SK-N-SH treated with all-trans-retinoic acid at 6 μM for 48 hours (cell line): Measurements from ENCODE around the gene SYNDIG1.

ENCODE experiments used
- ATAC-seq: fragments of 200-7000 bp; cut with Tn5 transposase; 3 replicates; pipeline ENCODE4 v1.9.1; 2020; ENCODE audit warnings: mild to moderate bottlenecking, moderate library complexity
- ARNTL ChIP-seq: fragments of 450-650 bp; formaldehyde crosslinking; IDR thresholded peaks from 2 replicates; pipeline ENCODE4 v1.5.0; 2020; ENCODE audit warnings: low read depth, mild to moderate bottlenecking, moderate library complexity, borderline replicate concordance
- BACH2 ChIP-seq: fragments of 250-450 bp; sonication (Bioruptor Pico); IDR thresholded peaks from 2 replicates; pipeline ENCODE4 v1.9.0; 2021; ENCODE audit warnings: mild to moderate bottlenecking, borderline replicate concordance
- CREB5 ChIP-seq: fragments of 250-450 bp; sonication (Bioruptor Pico); IDR thresholded peaks from 2 replicates; pipeline ENCODE4 v1.5.1; 2020; ENCODE audit warnings: low read depth, mild to moderate bottlenecking, moderate library complexity
- ESRRG ChIP-seq: fragments of 250-450 bp; sonication (Bioruptor Pico); IDR thresholded peaks from 2 replicates; pipeline ENCODE4 v1.6.1; 2021; ENCODE audit warnings: mild to moderate bottlenecking
- GLIS3 ChIP-seq: fragments of 250-450 bp; sonication (Bioruptor Pico); IDR thresholded peaks from 2 replicates; pipeline ENCODE4 v1.5.0; 2020; ENCODE audit warnings: mild to moderate bottlenecking, moderate library complexity
- PATZ1 ChIP-seq: fragments of 250-450 bp; sonication (Bioruptor Pico); IDR thresholded peaks from 2 replicates; pipeline ENCODE4 v1.8.0; 2020; ENCODE audit warnings: mild to moderate bottlenecking, moderate library complexity, borderline replicate concordance
- POU6F1 ChIP-seq: fragments of 250-450 bp; sonication (Bioruptor Pico); IDR thresholded peaks from 2 replicates; pipeline ENCODE4 v1.8.0; 2021; ENCODE audit warnings: low read depth, mild to moderate bottlenecking, moderate library complexity, borderline replicate concordance
- PPARA ChIP-seq: fragments of 250-450 bp; sonication (Bioruptor Pico); IDR thresholded peaks from 2 replicates; pipeline ENCODE4 v1.5.0; 2020; ENCODE audit warnings: mild to moderate bottlenecking, borderline replicate concordance
- RARB ChIP-seq: fragments of 250-450 bp; sonication (Bioruptor Pico); IDR thresholded peaks from 2 replicates; pipeline ENCODE4 v1.8.0; 2021; ENCODE audit warnings: mild to moderate bottlenecking, moderate library complexity
- TCF4 ChIP-seq: fragments of 250-450 bp; sonication (Bioruptor Pico); IDR thresholded peaks from 2 replicates; pipeline ENCODE4 v1.8.0; 2021; ENCODE audit warnings: mild to moderate bottlenecking, moderate library complexity, borderline replicate concordance
- TOX ChIP-seq: fragments of 250-450 bp; sonication (Bioruptor Pico); IDR thresholded peaks from 2 replicates; pipeline ENCODE4 v1.8.0; 2021; ENCODE audit warnings: mild to moderate bottlenecking, moderate library complexity, borderline replicate concordance
- ZC3H10 ChIP-seq: fragments of 250-450 bp; sonication (Bioruptor Pico); IDR thresholded peaks from 2 replicates; pipeline ENCODE4 v1.5.1; 2021; ENCODE audit warnings: mild to moderate bottlenecking, moderate library complexity
- ZFP3 ChIP-seq: fragments of 250-450 bp; sonication (Bioruptor Pico); IDR thresholded peaks from 2 replicates; pipeline ENCODE4 v1.5.0; 2020; ENCODE audit warnings: mild to moderate bottlenecking, moderate library complexity
- ZFP30 ChIP-seq: fragments of 450-650 bp; formaldehyde crosslinking; IDR thresholded peaks from 2 replicates; pipeline ENCODE4 v1.5.0; 2022; ENCODE audit warnings: mild to moderate bottlenecking, moderate library complexity
- ZNF70 ChIP-seq: fragments of 450-650 bp; formaldehyde crosslinking; IDR thresholded peaks from 2 replicates; pipeline ENCODE4 v1.5.0; 2020; ENCODE audit warnings: mild to moderate bottlenecking, moderate library complexity
- ZNF8 ChIP-seq: fragments of 450-650 bp; formaldehyde crosslinking; IDR thresholded peaks from 2 replicates; pipeline ENCODE4 v1.5.0; 2020; ENCODE audit warnings: mild to moderate bottlenecking, moderate library complexity
- TF ChIP-seq, protein P1 (sequence below): fragments of 250-450 bp; sonication (Bioruptor Pico); IDR thresholded peaks from 2 replicates; pipeline ENCODE4 v1.5.1; 2021; ENCODE audit warnings: mild to moderate bottlenecking, moderate library complexity
- TF ChIP-seq, protein P2 (sequence below): fragments of 250-450 bp; sonication (Bioruptor Pico); IDR thresholded peaks from 2 replicates; pipeline ENCODE4 v1.5.0; 2020; ENCODE audit warnings: mild to moderate bottlenecking, moderate library complexity

The SYNDIG1 gene

GRCh38 chr20:24451428-24451827 is 18.0 kb upstream of the SYNDIG1 start:
- TF ChIP-seq ZNF70 (CRISPR knock-in tag), result no peak
- no peak for TF ChIP-seq ESRRG (CRISPR knock-in tag)
- TF ChIP-seq, protein P1, sequence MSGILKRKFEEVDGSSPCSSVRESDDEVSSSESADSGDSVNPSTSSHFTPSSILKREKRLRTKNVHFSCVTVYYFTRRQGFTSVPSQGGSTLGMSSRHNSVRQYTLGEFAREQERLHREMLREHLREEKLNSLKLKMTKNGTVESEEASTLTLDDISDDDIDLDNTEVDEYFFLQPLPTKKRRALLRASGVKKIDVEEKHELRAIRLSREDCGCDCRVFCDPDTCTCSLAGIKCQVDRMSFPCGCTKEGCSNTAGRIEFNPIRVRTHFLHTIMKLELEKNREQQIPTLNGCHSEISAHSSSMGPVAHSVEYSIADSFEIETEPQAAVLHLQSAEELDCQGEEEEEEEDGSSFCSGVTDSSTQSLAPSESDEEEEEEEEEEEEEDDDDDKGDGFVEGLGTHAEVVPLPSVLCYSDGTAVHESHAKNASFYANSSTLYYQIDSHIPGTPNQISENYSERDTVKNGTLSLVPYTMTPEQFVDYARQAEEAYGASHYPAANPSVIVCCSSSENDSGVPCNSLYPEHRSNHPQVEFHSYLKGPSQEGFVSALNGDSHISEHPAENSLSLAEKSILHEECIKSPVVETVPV (CRISPR knock-in tag), result no peak
- no peak for TF ChIP-seq PPARA (CRISPR knock-in tag)
- no peak for TF ChIP-seq ZNF8 (CRISPR knock-in tag)
- TF ChIP-seq RARB (CRISPR knock-in tag), result no peak
- no peak for TF ChIP-seq ZFP3 (CRISPR knock-in tag)
- no peak for TF ChIP-seq GLIS3
- TF ChIP-seq TCF4 (CRISPR knock-in tag), result no peak
- TF ChIP-seq BACH2 (CRISPR knock-in tag), result no peak
- TF ChIP-seq PATZ1, result no peak
- TF ChIP-seq ARNTL, result no peak
- no peak for TF ChIP-seq ZC3H10
- ATAC-seq, result no peak

- TF ChIP-seq ESRRG (CRISPR knock-in tag) (no peak), ZFP30 (CRISPR knock-in tag) (no peak), ZC3H10 (no peak), ZNF8 (CRISPR knock-in tag) (no peak)
- TF ChIP-seq, protein P2, sequence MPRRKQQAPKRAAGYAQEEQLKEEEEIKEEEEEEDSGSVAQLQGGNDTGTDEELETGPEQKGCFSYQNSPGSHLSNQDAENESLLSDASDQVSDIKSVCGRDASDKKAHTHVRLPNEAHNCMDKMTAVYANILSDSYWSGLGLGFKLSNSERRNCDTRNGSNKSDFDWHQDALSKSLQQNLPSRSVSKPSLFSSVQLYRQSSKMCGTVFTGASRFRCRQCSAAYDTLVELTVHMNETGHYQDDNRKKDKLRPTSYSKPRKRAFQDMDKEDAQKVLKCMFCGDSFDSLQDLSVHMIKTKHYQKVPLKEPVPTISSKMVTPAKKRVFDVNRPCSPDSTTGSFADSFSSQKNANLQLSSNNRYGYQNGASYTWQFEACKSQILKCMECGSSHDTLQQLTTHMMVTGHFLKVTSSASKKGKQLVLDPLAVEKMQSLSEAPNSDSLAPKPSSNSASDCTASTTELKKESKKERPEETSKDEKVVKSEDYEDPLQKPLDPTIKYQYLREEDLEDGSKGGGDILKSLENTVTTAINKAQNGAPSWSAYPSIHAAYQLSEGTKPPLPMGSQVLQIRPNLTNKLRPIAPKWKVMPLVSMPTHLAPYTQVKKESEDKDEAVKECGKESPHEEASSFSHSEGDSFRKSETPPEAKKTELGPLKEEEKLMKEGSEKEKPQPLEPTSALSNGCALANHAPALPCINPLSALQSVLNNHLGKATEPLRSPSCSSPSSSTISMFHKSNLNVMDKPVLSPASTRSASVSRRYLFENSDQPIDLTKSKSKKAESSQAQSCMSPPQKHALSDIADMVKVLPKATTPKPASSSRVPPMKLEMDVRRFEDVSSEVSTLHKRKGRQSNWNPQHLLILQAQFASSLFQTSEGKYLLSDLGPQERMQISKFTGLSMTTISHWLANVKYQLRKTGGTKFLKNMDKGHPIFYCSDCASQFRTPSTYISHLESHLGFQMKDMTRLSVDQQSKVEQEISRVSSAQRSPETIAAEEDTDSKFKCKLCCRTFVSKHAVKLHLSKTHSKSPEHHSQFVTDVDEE (CRISPR knock-in tag), result no peak
- TF ChIP-seq, all 23 proteins: peak for 0
- ATAC-seq, result no peak
Measured at GRCh38 chr20:24452016-24452415, 17.4 kb upstream of the SYNDIG1 start.

GRCh38 chr20:24452498-24453127 is 16.8 kb upstream of the SYNDIG1 start:
- no peak for ATAC-seq
- TF ChIP-seq GLIS3 (no peak), POU6F1 (no peak), ESRRG (CRISPR knock-in tag) (no peak), ZNF8 (CRISPR knock-in tag) (no peak), ZNF70 (CRISPR knock-in tag) (no peak), RARB (CRISPR knock-in tag) (no peak), ZFP3 (CRISPR knock-in tag) (no peak), TOX (CRISPR knock-in tag) (no peak)
- TF ChIP-seq, protein P1 (CRISPR knock-in tag), result no peak

- ATAC-seq, result no peak
- TF ChIP-seq ESRRG (CRISPR knock-in tag) (no peak), ZFP3 (CRISPR knock-in tag) (no peak), GLIS3 (no peak), TCF4 (CRISPR knock-in tag) (no peak), CREB5 (CRISPR knock-in tag) (no peak), PATZ1 (no peak)
- TF ChIP-seq, protein P1 (CRISPR knock-in tag), result no peak
Measured at GRCh38 chr20:24453869-24454268, 15.6 kb upstream of the SYNDIG1 start.
